GM23338 (cell line): Measurements from ENCODE around the gene SEPTIN8. TPM values are rescaled to one million over a fixed set of nuclear protein-coding genes. Genes with fewer than 3 reads are reported as not detected.

ENCODE experiments used
- ATAC-seq: fragments of 200-7000 bp; cut with Tn5 transposase; 3 replicates; pipeline ENCODE4 v1.9.1; 2020
- DNase-seq: peaks from one replicate; pipeline ENCODE4 v3.0.0-alpha.2; 2015; ENCODE audit warnings: low spot score
- H2AFZ ChIP-seq: fragments of 200-600 bp; sonication (generic); 2 replicates; pipeline ENCODE4 v1.8.0; 2016; ENCODE audit warnings: antibody characterized with exemption, mild to moderate bottlenecking, moderate library complexity
- H3F3A ChIP-seq: fragments of 200-600 bp; sonication (generic); replicated peaks from 2 replicates; pipeline ENCODE4 v1.8.0; 2017; ENCODE audit warnings: antibody characterized with exemption, mixed run types, low read depth
- H3K27ac ChIP-seq: fragments of 200-600 bp; sonication (generic); 2 replicates; pipeline ENCODE4 v1.6.1; 2016; ENCODE audit warnings: low read depth
- H3K27me3 ChIP-seq: fragments of 200-600 bp; sonication (generic); 2 replicates; pipeline ENCODE4 v1.8.0; 2016; ENCODE audit warnings: mild to moderate bottlenecking, mixed run types, moderate library complexity; ENCODE audit not compliant: insufficient read depth
- H3K36me3 ChIP-seq: fragments of 200-600 bp; sonication (generic); 2 replicates; pipeline ENCODE4 v1.8.0; 2016; ENCODE audit warnings: mild to moderate bottlenecking; ENCODE audit not compliant: insufficient read depth
- H3K4me1 ChIP-seq: fragments of 200-600 bp; sonication (generic); 2 replicates; pipeline ENCODE4 v1.8.0; 2016; ENCODE audit warnings: mild to moderate bottlenecking, moderate library complexity; ENCODE audit not compliant: insufficient read depth
- H3K4me2 ChIP-seq: fragments of 200-600 bp; sonication (generic); 2 replicates; pipeline ENCODE4 v1.7.1; 2017; ENCODE audit warnings: mixed run types
- H3K4me3 ChIP-seq: fragments of 200-600 bp; sonication (generic); 2 replicates; pipeline ENCODE4 v1.6.1; 2016; ENCODE audit warnings: mixed run types
- H3K79me2 ChIP-seq: fragments of 200-600 bp; sonication (generic); replicated peaks from 2 replicates; pipeline ENCODE4 v1.8.0; 2017; ENCODE audit warnings: mild to moderate bottlenecking; ENCODE audit not compliant: insufficient read depth
- H3K9me2 ChIP-seq: fragments of 200-600 bp; sonication (generic); 2 replicates; pipeline ENCODE4 v1.8.0; 2017; ENCODE audit not compliant: insufficient read depth
- H4K20me1 ChIP-seq: fragments of 200-600 bp; sonication (generic); replicated peaks from 2 replicates; pipeline ENCODE4 v1.8.0; 2017; ENCODE audit warnings: mild to moderate bottlenecking; ENCODE audit not compliant: insufficient read depth
- H3K27ac Mint-ChIP-seq: 2 replicates; pipeline ENCODE4 v1.8.0; 2020; ENCODE audit warnings: inconsistent platforms, mild to moderate bottlenecking, moderate library complexity, mixed read lengths
- H3K27me3 Mint-ChIP-seq: 3 replicates; pipeline ENCODE4 v1.8.0; 2022; ENCODE audit warnings: low read depth, mild to moderate bottlenecking, moderate library complexity, mixed read lengths, inconsistent platforms; ENCODE audit not compliant: insufficient read depth, poor library complexity
- H3K36me3 Mint-ChIP-seq: 3 replicates; pipeline ENCODE4 v1.8.0; 2021; ENCODE audit warnings: low read depth, mild to moderate bottlenecking, inconsistent platforms, moderate library complexity, mixed read lengths
- H3K4me1 Mint-ChIP-seq: 3 replicates; pipeline ENCODE4 v1.8.0; 2020; ENCODE audit warnings: mild to moderate bottlenecking, inconsistent platforms, mixed read lengths
- H3K4me3 Mint-ChIP-seq: 3 replicates; pipeline ENCODE4 v1.8.0; 2021; ENCODE audit warnings: moderate library complexity, mild to moderate bottlenecking, inconsistent platforms, mixed read lengths
- H3K9me3 Mint-ChIP-seq: 3 replicates; pipeline ENCODE4 v1.8.0; 2020; ENCODE audit warnings: moderate library complexity, mild to moderate bottlenecking, inconsistent platforms, mixed read lengths
- CREB1 ChIP-seq: fragments of 250-450 bp; sonication (Bioruptor Pico); IDR thresholded peaks from 2 replicates; pipeline ENCODE4 v1.5.0; 2020; ENCODE audit warnings: low read depth, mild to moderate bottlenecking, moderate library complexity
- EZH2 ChIP-seq: fragments of 200-600 bp; sonication (generic); IDR thresholded peaks from one replicate; pipeline ENCODE4 v1.8.0; 2017; ENCODE audit warnings: antibody characterized with exemption, mild to moderate bottlenecking, low read depth; ENCODE audit not compliant: unreplicated experiment
- EZH2phosphoT487 ChIP-seq: fragments of 200-600 bp; sonication (generic); IDR thresholded peaks from one replicate; pipeline ENCODE4 v1.8.1; 2018; ENCODE audit warnings: antibody characterized with exemption; ENCODE audit not compliant: unreplicated experiment
- NANOG ChIP-seq: IDR thresholded peaks from 2 replicates; pipeline ENCODE4 v1.6.1; 2016; ENCODE audit warnings: antibody characterized with exemption, borderline replicate concordance
- POLR2AphosphoS5 ChIP-seq: IDR thresholded peaks from 2 replicates; pipeline ENCODE4 v1.6.1; 2016; ENCODE audit warnings: antibody characterized with exemption, low read depth
- ZNF114 ChIP-seq: fragments of 250-450 bp; sonication (Bioruptor Pico); IDR thresholded peaks from 2 replicates; pipeline ENCODE4 v1.5.0; 2020; ENCODE audit warnings: mild to moderate bottlenecking, moderate library complexity
- ZNF331 ChIP-seq: fragments of 250-450 bp; sonication (Bioruptor Pico); IDR thresholded peaks from 2 replicates; pipeline ENCODE4 v1.5.0; 2020; ENCODE audit warnings: low read depth, mild to moderate bottlenecking, moderate library complexity
- ZNF462 ChIP-seq: fragments of 250-450 bp; sonication (Bioruptor Pico); IDR thresholded peaks from 2 replicates; pipeline ENCODE4 v1.5.0; 2020; ENCODE audit warnings: mild to moderate bottlenecking, moderate library complexity
- polyA plus RNA-seq: library from polyadenylated mRNA; unstranded; fragments of >200 nt; fragmentation: Nextera tagmentation; extraction: Ambion mirVana; gene quantifications from 2 replicates; pipeline ENCODE4 v1.2.1, GENCODE V29; 2016
- total RNA-seq: library from RNA; depleted of rRNA; stranded (reverse); fragments of >200 nt; shearing (Covaris generic); gene quantifications from 2 replicates; pipeline ENCODE4 v1.2.3, GENCODE V29; 2014
- TF ChIP-seq, protein P1 (sequence below), 2 experiments: fragments of 200-600 bp in 1 of 2; sonication (generic) in 1 of 2; conservative IDR thresholded peaks; 2 replicates each; pipeline versions ENCODE4 v1.5.1 to v1.6.1; 2016 to 2017; ENCODE audit warnings: antibody characterized with exemption in 2 of 2, low read depth in 2 of 2, mild to moderate bottlenecking in 2 of 2, moderate library complexity in 1 of 2

The SEPTIN8 gene
- total and polyA plus RNA-seq, 2 experiments from 2014 or later = 8.8 to 45.0 TPM

DNA sequence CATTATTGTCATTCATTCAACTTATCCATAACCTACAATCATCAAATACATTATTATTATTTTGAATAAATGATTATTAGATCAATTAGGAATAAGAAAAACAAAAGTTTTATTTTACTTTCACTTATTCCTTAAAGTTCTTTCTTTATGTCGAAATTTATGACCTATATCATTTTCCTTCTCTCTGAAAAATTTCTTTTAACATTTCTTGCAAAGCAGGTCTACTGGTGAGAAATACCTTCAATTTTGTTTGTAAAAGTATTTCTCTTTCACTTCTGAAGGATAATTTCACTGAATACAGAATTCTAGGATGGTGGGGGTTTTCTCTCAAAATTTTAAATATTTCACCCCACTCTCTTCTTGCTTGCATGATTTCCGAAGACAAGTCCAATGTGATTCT is 32.4 kb downstream of the SEPTIN8 start (continued):
- TF ChIP-seq ZNF462 (CRISPR knock-in tag) (no peak), EZH2 (no peak)

DNA sequence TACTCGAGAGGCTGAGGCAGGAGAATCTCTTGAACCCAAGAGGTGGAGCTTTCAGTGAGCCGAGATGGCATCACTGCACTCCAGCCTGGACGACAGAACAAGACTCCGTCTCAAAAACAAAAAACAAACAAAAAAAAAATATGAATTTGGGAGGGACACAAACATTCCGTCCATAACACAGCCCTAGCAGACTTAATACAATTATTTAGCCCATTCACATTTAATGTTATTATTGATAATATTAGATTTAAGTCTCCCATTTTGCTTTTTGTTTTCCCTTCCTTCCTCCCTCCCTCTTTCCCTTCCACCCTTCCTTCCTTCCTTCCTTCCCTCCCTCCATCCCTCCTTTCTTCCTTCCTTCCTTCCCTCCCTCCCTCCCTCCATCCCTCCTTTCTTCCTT is 34.4 kb downstream of the SEPTIN8 start:
- Histone ChIP-seq H3K4me1 (no peaks in the 10 kb centered on the region; the same call in 1 of the 2 replicates), H3K4me3 (no peak overlapping the region), H3K4me2 (no peak overlapping the region), H3F3A (no peaks in the 10 kb centered on the region), H3K9me2 (no peaks in the 10 kb centered on the region), H3K36me3 (no peaks in the 10 kb centered on the region), H3K27ac (no peak overlapping the region), H2AFZ (no peak overlapping the region), H3K27me3 (peaks cover 38% of the 10 kb centered on the region), H4K20me1 (no peaks in the 10 kb centered on the region), H3K79me2 (no peaks in the 10 kb centered on the region)
- H3K4me1 Mint-ChIP-seq = peaks cover 8% of the 10 kb centered on the region
- no peaks in the 10 kb centered on the region for H3K36me3 Mint-ChIP-seq
- ATAC-seq (no peak), DNase-seq (no peak)
- H3K9me3 Mint-ChIP-seq = no peaks in the 10 kb centered on the region
- H3K27ac Mint-ChIP-seq = no peak overlapping the region
- H3K4me3 Mint-ChIP-seq = no peak overlapping the region
- H3K27me3 Mint-ChIP-seq = peaks cover 13% of the 10 kb centered on the region
- TF ChIP-seq CREB1 (no peak), NANOG (no peak), ZNF331 (no peak), ZNF114 (CRISPR knock-in tag) (no peak), ZNF462 (CRISPR knock-in tag) (no peak), POLR2AphosphoS5 (no peak), EZH2phosphoT487 (no peak)
- TF ChIP-seq, protein P1, sequence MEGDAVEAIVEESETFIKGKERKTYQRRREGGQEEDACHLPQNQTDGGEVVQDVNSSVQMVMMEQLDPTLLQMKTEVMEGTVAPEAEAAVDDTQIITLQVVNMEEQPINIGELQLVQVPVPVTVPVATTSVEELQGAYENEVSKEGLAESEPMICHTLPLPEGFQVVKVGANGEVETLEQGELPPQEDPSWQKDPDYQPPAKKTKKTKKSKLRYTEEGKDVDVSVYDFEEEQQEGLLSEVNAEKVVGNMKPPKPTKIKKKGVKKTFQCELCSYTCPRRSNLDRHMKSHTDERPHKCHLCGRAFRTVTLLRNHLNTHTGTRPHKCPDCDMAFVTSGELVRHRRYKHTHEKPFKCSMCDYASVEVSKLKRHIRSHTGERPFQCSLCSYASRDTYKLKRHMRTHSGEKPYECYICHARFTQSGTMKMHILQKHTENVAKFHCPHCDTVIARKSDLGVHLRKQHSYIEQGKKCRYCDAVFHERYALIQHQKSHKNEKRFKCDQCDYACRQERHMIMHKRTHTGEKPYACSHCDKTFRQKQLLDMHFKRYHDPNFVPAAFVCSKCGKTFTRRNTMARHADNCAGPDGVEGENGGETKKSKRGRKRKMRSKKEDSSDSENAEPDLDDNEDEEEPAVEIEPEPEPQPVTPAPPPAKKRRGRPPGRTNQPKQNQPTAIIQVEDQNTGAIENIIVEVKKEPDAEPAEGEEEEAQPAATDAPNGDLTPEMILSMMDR (conservative IDR thresholded peaks at IDR 0.05; ENCODE audit: low read depth in 2 of 2) = no peak
